ENCODE results near the gene TMCC2.
"Not testable (repeated sequence)": the region's sequence is repeated elsewhere in the genome, so short reads cannot be mapped to it uniquely, and the experiment has no call there.

TMCC2 gene, protein sequence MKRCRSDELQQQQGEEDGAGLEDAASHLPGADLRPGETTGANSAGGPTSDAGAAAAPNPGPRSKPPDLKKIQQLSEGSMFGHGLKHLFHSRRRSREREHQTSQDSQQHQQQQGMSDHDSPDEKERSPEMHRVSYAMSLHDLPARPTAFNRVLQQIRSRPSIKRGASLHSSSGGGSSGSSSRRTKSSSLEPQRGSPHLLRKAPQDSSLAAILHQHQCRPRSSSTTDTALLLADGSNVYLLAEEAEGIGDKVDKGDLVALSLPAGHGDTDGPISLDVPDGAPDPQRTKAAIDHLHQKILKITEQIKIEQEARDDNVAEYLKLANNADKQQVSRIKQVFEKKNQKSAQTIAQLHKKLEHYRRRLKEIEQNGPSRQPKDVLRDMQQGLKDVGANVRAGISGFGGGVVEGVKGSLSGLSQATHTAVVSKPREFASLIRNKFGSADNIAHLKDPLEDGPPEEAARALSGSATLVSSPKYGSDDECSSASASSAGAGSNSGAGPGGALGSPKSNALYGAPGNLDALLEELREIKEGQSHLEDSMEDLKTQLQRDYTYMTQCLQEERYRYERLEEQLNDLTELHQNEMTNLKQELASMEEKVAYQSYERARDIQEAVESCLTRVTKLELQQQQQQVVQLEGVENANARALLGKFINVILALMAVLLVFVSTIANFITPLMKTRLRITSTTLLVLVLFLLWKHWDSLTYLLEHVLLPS

DNA sequence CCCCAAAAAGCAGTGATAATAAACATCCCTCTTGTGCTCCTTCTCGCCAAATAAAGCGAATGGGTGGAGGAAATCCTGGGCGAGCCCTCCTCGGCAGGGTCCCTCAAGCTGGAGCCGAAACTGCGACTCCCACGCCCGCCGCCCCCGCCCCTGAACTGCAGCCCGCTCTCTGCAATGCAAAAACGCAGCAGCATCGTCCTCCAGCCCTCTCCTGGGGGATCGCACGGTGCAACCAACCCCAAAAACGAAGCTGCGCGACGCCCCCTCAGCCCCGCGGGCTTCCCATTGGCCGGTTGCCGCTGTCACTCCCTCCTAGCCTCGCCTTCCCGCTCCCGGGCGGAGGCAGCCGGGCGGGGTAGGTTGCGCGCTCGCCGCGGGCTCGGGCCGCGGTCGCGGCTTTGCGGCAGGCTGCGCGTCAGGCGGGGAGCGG, at the start of gene TMCC2:
TSS of gene TMCC2 (plus strand) at position 363 of the 430 bp plus-strand sequence. CDS start 619 bp downstream, outside the sequence.
- peak; percentile 96 for DNase-seq (ENCODE audit: low spot score)

DNA sequence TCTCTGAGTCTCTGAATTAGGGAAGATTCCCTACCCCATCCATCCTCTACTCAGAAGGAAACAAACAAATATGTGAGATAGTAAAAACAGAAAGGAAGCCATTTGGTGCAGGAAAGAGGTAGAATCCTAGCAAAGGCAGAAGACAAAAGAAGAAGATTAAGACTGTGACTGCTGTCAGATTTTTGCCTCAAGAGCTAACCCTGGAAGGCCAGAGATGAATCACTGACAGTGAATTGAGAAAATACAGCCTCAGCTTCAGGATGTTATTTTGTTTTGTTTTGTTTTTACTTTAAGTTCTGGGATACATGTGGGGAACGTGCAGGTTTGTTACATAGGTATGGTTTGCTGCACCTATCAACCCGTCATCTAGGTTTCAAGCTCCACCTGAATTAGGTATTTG, 47.9 kb upstream of the TMCC2 start:
- DNase-seq (ENCODE audit: low spot score) = no peak

DNA sequence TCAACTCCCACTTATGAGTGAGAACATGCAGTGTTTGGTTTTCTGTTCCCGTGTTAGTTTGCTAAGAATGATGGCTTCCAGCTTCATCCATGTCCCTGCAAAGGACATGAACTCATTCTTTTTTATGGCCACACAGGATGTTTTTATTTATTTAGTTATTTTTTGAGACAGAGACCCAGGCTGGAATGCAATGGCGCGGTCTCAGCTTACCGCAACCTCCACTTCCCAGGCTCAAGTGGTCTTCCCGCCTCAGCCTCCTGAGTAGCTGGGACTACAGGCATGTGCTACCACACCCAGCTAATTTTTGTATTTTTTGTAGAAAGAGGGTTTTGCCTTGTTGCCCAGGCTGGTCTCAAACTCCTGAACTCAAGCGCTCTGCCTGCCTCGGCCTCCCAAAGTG, 47.4 kb upstream of the TMCC2 start:
- DNase-seq (ENCODE audit: low spot score) = not testable (repeated sequence)

DNA sequence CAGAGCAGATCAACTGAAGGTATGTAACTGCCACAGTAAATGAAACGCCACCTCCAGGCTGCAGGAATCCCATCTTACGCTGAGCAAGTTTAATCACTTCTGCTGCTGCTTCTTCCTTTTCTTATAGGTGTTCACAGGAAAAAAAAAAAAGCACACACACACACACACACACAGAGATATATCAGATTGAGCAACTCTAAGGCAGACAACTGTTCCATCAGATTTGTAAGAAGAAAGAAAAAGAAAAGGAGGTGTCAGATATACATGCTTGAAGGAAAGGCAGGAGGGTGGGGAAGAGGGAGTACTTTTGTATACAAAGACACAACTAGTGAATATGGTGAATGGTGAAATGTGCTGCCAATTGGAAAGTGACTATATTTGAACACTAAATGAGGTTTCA, 44.8 kb upstream of the TMCC2 start:
- no peak for DNase-seq (ENCODE audit: low spot score)

DNA sequence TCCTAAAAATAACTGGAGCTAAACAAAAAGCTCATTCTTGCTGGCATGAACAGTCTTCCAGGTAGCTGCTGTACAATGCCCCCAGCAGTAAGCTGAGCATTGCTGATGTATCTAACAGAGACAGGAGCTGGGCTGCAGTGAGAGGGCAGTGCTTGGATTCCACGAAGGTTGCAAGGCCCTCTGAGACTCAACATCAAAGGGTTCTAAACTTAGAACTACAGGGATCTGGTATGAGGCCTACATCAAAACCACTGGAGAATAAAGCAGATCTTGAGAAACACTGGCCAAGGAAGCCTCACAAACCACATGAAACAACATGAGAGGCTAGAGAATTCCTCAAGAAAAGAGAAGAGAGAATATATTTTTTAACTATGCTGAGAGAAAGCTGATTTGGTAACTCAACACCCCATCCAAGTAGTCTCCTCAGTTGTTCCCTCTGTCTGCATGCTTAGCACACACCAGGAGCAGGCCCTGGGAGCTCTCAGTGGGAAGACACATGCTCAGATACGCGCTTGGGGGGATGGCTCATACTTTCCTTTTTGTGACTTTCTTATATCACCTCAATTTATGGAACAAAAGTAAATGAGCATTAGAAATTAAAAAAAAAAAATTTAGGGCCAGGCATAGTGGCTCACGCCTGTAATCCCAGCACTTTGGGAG, 43.9 kb upstream of the TMCC2 start:
- DNase-seq (ENCODE audit: low spot score) = no peak

DNA sequence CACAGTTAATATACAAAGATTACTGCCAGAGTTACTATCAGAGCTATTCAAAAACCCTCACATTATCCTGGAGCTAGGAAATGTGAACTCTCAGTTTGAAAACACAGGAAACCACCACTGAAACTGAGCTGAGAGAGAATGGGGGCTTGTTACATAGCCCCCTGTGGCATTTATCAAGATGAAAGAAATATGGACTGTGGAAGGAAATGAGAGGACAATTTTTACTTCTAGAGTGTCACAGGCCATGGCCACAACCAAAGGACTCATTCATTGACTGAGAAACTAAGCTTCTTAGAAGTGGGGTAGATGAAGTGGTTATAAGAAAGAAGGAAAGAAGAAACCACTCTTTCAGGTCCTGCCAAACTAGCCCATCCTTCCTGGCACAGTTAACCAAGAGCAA, 41.6 kb upstream of the TMCC2 start:
- no peak for DNase-seq (ENCODE audit: low spot score)

DNA sequence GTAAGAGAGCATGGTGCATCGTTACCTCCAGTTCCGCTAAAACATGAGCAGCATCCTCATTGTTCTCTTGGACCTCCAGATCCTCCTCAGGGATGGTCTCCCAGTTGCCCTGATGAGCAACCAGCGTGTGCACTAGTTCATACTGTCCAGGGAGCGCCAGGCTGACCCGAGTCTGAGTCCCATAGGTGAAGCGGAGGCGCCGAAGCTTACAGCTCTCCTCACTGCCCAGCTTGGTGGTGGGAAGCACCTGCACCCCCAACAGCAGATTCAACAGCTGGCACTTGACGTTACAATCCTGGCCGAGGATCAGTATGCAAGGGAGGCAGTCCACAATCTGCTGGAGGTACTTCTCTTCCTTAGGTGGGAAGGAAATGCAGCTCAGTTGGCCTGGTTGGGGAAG, 40.3 kb upstream of the TMCC2 start:
- no peak for DNase-seq (ENCODE audit: low spot score)

DNA sequence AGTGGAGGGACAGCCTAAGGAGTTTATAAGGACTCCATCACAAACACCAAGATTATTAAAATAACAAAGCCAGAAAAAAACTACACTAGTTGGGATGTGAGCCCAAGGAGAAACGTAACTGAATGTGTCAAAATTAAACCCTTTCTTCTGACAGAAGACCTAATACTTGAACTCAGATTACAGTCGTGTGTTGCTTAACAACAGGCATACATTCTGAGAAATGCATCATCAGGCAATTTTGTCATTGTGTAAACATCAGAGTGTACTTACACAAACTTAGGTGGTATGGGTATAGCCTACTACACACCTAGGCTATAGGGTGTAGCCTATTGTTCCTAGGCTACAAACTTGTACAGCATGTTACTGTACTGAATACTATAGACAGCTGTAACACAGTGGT, 39.6 kb upstream of the TMCC2 start:
- DNase-seq (ENCODE audit: low spot score) = no peak

DNA sequence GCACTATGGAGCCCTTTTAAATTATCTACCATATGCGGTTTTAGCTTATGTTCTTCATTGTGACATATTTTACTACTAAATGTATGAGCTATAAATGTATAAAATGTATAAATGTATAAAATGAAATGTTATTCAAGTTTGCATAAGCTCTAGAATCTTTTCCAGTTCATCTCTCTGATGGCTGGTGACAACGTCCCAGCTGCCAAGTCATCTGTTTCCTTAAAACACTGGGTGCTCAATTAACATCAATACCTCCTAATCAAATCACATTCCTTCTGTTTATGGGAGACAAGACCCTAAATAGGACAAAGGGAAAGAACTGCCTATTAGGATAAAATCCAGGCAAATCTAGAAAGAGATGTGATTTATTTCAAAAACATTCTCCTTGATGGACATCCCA, 39.1 kb upstream of the TMCC2 start:
- no peak for DNase-seq (ENCODE audit: low spot score)

DNA sequence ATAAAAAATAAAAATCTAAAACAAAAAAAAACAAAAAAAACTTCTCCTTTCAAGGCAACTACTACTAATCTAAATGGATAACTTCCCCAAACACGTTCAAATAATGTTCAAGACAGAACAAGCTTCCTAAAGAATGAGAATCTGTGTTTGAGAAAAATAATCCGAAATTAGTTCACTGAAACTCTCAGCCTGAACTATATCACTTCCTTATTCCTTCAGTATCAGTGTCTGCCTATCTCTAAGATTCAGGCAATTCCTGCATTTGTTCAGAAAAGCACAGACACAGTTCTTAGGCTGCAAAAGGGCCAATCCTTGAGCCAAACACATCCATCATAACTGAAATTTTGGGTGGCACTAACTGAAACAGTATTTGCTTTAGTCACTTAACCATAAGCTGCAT, 38.6 kb upstream of the TMCC2 start:
- no peak for DNase-seq (ENCODE audit: low spot score)

DNA sequence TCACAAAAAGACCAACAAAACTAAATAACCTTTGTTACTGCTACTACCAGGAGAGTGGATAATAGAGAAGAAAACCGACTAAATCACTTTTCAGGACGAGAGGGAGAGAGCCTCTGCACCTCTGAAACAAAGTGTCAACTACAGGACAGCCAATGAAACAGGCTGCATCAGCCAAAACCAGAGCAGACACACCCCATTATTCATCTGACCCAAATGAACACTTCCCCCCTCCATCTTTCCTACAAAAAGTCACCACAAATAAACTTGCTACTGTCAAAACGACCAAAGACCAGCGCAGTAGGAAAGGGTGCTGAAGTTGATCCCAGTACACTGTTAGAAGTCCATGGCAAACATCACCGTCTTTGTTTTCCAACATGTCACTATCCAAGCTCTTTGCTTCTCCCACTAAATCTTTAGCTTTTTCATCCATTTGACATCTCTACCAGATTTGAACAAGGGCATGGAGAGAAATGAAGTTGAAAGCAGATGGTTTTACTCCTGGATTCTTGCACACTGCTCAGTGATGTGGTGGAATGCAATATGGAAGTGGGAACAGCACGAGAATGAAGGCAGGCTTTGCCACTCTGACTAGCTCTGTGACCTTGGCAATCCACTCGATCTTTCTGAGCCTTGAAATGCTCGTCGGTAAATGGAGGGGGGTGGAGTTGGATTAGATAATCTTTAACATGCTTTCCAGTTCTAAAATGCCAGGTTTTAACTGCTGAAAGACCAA, 36.7 kb upstream of the TMCC2 start:
- no peak for DNase-seq (ENCODE audit: low spot score)

DNA sequence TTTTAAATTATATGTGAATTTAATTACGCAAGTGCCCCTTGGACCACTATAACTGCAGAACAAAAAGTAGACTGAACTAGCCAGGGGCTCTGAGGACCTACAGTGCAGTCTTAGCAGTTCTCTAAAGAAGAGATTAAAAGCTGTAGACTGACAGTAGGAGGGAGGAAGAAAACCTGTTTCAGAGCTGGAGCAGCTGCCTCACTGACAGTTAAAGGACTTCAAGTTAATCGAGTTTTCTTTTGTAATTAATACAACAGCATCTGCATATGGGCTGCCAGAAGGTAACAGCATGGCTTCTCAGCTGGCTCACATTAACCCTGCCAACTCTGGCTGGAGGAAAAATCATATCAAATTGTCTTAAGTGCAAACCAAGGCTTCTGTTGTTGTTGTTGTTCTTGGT, 36.1 kb upstream of the TMCC2 start:
- no peak for DNase-seq (ENCODE audit: low spot score)

DNA sequence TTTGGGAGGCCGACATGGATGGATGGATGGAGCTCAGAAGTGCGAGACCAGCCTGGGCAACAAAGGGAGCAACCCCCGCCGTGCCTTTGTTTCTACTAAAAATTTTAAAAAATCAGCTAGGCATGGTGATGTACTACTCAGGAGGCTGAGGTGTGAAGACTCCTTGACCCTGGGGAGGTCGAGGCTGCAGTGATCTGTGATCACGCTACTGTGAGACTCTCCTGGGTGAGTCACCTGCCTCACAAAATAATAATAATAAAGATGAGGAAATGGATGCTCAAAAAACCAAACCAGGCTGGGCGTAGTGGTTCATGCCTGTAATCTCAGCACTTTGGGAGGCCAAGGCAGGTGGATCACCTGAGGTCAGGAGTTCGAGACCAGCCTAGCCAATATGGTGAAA, 35.5 kb upstream of the TMCC2 start:
- no peak for DNase-seq (ENCODE audit: low spot score)

DNA sequence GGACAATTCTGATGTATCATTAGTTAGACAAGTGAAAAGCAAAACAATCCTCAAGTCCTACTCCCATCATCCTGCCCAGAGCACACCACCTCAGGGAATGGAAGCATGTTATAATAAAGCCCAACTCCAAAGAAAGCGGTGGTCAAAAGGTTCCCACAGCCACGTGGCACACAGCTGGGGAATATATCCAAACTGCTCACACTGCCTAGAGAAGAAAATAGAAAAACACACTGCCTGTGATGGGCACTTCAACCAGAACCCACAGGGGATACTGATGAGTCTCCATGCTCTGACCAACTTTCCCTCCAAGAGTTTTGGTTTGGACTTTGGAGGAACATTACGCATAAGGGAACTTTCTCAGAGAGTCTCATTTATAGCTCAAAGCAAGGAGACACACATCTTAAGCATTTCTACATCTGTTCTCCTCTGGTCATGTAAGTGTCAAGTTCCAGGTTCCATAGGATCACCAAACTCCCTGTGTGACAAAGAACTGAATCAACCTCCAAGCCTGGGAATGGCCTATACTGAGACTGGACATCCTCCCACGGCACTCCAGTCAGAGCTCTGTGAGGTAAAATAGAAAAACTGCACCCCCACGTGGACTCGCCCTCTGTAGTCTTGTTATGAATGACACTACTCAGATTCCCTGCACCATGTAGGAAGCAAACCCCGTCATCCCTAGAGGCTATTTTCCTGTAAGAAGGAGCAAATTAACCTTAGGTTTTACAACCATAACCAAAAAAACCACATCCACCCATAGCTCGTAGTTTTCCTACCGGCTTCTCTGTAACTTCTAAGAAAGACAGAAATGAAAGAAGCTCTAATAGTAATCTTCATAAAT, 28.4 kb upstream of the TMCC2 start:
- DNase-seq (ENCODE audit: low spot score) = no peak

DNA sequence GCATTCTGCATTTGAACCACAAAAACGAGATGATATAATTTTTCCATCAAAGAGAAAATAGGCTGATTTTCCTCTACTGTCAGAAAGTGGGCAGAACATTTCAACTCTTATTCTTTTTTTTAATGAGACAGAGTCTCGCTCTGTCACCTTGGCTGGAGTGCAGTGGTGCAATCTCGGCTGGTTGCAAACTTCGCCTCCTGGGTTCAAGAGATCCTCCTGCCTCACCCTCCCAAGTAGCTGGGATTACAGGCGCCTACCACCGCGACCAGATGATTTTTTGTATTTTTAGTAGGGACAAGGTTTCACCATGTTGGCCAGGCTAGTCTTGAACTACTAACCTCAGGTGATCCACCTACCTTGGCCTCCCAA, 27.8 kb upstream of the TMCC2 start:
- no peak for DNase-seq (ENCODE audit: low spot score)

DNA sequence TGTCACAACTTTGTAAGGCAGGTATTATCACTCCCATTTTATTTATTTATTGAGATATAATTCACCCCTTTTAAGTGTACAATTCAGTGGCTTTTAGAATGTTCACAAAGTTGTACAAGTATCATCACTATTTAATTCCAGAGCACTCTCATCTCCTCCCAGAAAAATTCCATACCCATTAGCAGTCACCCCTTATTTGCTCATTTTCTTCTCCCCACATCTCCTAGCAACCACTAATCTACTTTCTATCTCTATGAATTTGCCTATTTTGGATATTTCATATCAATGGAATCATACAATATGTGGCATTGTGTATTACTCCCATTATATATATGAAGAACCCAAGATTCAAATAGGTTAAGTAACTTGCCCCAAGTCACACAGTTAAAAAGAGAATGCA, 23.2 kb upstream of the TMCC2 start:
- DNase-seq (ENCODE audit: low spot score) = no peak

DNA sequence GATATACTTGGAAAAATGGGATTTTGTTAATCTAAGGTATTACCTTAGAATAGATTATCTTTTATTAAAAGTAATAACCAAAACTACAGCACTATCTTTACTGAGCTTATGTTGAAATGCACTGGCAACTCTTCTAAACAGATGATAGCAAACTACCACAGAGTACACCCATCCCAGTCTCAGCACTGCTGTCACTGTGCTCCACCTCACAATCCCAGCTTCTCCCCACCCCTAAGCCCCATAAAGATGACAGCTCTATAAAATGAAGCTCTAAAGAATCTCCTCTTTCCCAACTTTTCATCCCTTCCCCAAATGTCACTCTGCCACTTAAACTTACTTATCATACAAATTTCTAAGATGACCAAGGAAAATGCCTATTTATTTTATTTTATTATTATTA, 22.7 kb upstream of the TMCC2 start:
- DNase-seq (ENCODE audit: low spot score) = no peak

DNA sequence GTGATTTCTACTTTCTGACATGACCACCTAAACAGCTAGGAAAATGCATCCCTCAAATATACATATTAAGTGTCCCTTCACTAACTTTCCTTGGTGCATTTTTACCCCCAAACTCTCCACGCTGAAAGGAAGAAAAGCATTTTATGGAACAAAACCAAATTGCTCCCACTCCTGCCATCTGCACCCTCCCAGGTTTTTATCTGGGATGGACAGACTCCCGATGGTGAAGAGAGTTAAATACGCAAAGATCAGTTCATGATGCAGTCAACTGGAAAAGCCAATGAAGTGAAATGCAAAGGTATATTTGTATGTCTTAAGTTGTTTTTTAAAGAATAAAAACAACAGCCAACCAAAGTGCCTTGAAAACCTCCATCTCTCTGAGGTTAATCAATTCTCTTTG, 18.9 kb upstream of the TMCC2 start:
- no peak for DNase-seq (ENCODE audit: low spot score)

DNA sequence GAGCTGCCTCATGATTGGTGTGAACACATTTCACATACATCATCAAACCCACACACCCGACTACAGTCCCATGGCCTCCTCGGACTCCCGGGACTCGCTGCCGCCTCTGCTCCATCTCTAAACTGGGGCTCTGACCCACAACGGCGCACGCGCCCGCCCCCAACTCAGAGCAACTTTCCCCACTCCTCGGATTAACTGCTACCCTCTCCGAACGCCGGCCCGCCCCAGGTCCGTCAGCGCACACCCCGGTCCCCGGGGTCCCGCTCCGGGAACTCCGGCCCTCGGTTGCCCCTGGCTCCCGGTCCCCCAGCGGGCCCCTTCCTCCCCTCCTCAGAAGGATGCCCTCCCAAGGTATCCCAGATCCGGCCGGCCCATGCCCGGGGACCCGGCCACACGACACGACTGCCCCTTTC, 17.0 kb upstream of the TMCC2 start:
- DNase-seq (ENCODE audit: low spot score) = no peak

DNA sequence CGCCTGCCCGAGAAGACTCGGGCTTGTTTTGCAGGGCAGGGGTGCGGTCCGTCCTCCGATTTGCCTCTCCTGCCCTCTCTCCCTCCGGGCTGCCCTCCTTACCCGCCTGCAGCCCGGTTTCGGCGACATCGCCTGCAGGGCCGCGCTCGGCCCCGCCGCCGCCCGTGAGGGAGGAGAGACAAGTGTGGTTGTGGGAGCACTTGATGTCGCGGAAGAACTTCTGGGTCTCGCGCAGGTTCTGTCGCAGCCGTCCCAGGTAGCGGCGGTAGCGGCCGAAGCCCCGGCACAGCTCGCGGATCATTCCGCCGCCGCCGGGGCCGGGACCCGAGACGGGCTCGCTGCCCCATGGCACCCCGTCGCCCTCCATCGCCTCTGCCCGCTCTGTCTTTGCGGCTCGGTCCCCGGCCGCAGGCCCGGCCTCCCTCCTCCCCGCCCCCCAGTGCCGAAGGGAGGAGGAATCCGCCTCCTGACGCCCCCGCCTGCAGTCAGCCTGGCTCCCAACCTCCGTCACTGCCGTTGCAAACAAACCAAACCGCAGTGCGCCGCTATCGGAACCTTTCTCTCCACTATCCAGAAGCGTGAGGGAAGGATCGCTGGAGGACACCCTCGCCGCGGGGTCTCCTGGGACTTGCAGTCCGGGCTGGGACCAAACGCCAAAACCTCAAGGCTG, 16.4 kb upstream of the TMCC2 start, which contains the start of gene DSTYK:
TSS of gene DSTYK (minus strand) at position 534 of the 670 bp plus-strand sequence. CDS start at position 367, 167 bp downstream.
- peak; percentile 98 for DNase-seq (ENCODE audit: low spot score)

Measured in putamen (tissue), 1 donor.